HG03439 (cell line): Measurements from ENCODE around the gene MOB3B.

Source experiments
- ATAC-seq: cut with Tn5 transposase; IDR thresholded peaks from one replicate; pipeline ENCODE4 v1.9.1; 2021; ENCODE audit warnings: mild to moderate bottlenecking, moderate library complexity; ENCODE audit not compliant: unreplicated experiment

MOB3B gene

DNA sequence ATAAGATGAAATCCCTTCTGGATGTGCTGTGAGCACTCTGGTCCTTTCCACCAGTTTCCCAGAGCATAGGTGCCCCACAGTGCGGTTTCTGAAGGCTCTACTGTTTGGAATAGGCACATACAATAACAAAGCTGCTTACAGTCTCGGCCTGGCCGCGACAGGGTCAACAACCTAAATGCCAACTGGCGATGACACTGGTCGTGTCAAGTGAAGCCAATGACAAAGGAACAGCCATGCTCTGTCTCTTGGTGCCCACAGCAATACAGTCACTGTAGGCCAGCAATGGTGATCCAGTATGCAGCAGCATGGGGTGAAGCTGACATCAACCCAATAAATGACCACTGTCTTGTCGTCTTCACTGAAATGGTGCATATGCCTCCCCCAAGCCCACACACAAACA lies 184.8 kb downstream of the MOB3B start:
- ATAC-seq = no peak

DNA sequence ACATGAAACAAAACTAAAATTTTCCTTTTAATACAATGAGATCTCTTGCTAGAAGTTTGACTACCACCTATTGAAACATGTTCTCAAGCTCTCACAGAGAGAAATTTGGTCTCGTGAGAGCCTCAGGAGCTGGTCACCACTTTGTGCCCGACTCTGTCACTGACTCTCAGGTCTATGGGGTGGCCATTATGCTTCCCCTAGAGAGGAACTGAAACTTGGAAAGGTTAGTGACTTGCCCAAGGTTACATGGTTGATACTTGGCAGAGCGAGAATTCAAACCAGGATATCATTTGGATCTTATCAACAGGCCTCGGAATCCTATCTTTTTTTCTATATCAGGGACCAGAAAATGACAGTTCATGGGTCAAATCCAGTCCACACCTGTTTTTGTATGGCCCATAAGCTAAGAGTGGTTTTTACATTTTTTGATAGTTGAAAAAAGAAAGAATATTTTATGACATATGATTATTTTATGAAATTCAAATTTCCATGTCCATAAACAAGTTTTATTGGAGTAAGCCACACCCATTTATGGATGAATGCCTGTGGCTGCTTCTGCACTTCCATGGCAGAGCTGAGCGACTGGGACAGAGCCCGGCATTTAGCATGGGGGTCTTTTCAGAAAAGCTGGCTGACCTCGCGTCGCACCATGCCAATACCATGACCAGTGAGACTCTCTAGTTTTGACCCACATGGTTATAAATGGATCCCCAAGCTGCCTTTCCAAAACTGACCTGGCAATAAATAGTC lies 187.9 kb downstream of the MOB3B start:
- no peak for ATAC-seq

DNA sequence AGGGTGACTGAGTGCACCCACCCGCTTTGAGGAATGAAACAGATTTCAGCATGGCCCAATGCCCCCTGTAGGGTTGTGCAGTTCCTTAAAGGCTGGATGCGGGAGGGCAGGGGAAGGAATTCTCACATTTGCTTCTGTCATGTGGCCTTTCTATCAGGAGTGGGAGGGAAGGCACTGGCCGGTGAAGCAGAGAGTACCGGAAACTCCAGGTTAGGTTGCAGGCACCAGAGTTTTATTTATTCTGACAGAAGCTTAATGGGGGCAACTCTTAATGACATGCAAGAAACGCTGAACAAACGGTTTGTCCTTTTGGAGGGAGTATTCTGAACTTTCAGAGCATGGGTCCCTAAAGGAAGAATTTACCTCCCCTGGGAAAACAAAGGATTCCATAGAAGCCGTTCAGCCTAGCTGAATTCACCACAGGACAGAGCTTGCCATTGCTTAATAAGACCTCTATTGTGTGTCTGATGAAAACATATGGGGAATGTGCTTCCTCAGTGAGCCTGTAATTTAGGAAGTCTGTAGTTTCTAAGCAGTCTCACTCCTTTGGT lies 188.6 kb downstream of the MOB3B start:
- ATAC-seq = no peak

DNA sequence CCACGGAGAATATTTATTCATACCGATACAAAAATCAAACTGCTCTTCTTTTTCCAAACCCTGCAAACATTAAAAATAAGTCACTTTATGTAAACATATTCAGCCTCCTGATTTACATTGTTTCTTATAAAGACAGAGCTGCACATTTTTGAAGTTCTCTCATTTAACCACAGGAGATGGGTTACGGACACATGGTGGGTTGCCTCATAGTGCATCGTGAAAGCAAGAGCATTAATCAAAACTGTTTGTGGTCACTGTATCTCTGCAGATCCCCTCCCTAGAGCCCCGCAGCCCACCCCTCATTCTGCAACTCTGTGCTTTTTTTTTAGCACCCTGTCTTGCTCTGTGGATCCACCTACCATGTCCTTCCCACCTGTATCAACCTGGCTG lies 189.3 kb downstream of the MOB3B start:
- ATAC-seq = no peak

DNA sequence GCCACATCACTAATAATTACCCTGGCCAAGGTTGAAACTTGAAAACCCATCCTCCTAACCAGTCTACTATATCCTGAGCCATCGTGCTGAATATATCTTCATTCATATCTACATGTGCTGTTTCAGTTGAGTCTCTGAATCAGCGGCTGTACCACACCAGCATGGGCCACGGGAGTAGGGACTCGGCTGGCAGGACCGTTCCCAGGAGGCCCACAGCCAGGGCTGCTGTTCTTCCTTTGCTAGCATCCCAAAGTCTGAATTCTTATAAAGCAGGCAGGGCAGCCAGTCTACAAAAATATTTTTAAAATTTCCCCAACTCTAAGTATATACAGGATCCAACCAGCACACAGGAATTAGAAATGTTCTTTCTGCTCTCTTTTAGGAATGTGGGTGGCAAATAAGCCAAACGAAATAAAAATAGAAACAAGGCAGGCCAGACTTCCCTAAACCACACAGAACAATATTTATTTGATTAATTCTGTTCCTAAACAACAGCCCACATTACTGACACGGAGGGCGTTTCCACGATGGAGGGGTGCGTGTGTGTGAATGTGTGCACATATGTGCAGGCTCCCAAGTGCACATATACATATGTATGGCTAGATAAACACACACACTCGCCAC lies 189.8 kb downstream of the MOB3B start:
- no peak for ATAC-seq

DNA sequence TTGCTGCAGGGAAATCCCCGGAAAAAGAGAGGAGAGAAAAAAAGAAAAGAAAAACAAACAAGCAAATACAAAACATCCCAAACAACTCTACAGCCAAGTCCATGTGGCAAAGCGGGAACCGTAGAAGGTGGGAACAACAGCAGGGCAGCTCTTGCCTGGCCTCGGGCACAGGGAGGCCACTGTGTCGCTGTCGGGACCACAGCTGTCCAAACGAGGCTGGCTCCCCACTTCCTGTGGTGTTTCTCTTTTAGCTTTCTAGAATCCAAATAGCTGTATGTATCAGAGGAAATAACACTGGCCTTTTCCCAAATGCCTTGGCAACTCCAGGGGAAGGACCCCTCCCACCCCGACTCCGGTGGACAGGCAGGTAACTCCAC lies 191.1 kb downstream of the MOB3B start:
- no peak for ATAC-seq

DNA sequence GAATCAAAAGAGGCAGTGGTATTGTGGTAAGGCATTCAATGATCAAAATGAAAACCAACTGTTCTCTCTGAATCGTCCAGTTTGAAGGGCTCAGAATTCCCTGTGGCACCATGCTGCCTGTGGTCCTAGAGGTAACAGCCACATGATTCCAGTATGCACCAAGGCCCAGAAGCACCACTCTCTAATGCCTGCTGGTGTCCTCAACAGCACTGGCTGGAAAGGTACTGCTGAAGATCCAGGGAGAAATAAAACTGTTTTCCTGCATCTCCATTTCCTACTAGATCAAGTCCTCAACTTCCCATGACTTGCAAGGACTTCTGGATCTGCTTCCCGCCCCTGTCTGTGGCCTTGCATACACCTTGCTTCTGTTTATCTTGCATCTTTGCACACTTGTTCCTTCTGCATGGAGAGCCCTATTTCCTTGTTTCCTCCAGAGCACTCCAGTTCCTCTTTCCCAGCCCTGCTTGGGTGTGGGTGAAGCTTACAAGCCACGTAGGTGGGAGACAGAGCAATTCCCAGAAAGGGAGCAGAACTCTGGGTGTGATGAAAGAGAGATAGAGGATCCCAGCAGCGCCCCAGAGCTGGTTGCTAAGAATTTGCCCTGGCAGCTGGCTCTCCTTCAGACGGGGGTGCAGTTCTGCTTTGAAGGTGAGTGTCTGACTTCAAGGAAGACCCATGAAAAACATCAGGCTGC lies 191.6 kb downstream of the MOB3B start:
- ATAC-seq = no peak

DNA sequence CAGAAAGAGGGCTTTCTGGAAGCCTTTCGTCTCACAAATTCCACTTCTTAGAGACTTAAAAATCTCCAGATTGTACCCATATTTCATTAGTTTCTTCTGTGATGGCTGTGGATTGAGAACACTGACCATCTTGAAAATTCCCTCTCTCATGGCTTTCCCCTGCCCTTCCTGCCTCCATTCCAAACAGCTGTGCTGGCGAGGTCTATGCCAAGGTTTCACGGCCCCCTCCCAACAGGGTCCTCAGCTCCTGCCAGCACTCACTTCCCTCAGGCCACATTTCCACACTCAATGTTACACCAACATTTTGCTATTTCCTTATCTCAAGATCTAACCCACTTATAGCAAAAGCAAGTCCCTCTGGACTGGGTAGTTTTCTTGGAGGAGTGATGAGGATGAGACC lies 192.4 kb downstream of the MOB3B start:
- no peak for ATAC-seq

DNA sequence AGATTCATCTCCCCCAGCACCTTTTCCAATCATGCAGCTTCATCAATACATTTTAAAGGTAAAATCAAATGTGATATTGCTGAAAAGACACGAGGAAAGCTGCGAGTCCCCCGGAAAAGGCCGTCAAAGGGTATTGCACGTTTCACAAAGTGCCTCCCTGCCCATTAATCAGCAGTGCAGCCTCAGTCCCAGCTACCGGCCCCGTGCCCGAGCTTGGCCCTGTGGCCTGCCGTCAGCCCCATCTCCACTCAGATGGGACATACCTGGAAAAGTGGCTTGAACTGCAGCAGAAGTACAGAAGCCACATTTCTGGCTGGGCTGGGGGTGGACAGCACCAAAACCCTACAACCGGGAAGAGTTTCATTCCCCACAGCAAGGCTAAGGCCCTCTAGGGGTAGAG lies 192.8 kb downstream of the MOB3B start:
- ATAC-seq = no peak

DNA sequence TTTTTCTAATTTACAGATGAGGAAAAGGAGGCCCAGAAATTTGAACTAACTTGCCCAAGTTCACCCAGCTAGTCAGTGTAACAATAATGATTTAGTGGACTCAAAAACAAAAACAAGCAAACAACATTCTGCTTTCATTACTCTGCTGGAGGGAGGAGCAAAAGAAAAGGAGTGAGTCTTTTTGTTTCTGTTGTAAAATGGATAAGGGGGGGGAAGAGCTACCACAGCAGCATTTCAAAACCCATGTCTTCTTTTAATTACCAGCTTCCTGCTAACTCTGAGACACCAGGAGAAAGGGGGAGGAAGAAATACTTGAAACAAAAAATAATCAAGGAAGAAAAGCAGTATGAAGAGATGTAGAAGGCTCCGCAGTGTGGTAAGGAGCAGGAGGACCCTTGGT lies 193.5 kb downstream of the MOB3B start:
- no peak for ATAC-seq

DNA sequence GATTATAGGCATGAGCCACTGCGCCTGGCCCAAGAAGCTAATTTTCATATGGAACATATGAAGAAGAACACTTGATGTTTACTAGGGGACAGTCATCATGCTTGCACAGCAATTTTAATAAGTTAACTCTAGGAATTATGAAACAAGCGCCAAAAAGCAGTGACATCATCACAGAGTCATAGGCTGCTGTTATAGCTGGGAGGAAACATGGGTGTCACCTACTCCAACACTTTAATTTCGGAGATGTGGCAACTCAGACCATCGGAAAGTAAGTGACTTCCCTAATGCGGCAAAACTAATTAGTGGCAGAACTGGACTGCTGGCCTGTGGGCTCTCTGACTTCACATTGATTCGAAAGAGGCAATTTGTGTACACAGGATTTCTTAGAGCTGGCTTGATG lies 194.5 kb downstream of the MOB3B start:
- no peak for ATAC-seq

DNA sequence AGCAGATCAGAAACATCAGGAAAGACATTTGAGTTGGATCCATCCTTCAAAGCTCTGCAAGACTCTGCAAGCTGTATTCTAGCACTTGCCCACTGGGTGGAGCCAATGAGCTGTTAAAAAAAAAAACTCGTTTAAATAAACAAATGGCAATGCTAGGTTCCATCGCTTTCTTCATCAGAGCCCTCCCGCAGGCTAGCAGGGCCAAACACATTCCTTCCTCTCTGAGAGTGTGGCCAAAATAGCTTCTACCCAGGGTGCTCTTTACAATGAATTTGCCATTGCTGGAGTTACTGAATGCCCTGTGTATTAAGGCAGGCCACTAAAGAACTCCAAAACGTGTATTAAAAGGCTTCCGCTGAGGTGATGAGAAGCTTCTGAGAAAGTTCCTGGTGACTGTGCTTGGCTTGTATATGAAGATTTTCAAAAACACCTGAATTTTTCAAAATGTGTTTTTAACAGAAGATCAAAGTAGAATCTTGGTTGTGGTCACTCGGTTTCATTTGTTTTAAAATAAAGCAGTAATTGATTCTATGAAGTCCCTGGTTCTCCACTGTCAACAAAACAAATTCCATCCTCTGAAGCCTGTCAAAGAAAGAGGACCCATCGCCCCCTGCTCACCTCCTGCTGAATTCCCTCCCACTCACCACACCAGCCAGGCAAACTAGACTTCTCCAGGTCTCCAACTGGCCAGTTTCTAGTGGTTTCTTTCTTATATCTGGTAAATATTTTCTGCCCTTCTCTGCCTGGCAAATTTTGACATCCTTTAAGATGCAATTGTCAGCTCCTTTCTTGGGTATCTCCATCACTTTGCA lies 196.2 kb downstream of the MOB3B start:
- peak; percentile 84 for ATAC-seq

DNA sequence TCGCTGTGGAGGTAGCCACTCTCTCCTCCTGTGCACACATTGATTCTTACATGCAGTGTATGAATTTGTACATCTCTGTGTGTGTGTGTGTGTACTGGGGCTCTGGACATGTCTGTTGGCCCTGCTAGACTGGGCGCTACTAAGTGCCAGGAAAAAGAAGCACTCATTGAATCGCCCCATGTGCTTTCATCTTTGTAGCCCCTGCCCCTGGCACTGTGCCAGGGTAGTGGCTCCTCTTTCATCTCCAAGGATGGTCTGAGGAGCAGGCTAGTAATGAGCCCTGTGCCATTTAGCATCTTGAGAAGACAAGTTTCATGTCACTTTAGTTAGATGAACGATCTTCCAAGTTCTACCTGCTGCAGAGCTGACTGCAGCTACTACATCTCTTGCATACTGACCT lies 198.2 kb downstream of the MOB3B start:
- no peak for ATAC-seq

DNA sequence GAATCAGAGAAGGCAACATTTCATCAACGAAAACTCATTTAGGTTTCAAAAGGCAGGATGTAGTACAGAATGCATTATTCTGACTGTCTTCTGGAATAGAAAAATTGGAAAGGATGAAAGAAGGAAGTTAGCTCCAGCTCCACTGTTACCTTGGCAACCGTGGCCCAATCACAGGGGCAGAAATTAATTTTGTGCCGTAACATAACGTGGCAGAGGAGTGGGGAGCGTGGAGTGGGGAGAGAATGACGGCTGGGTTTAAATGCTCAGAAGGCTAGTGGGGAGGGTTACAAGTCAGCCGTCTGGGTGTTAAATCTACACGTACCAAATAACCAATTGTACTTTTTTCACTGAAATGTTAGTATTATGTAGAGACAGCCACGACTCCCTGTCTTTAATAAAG lies 200.3 kb downstream of the MOB3B start:
- no peak for ATAC-seq

DNA sequence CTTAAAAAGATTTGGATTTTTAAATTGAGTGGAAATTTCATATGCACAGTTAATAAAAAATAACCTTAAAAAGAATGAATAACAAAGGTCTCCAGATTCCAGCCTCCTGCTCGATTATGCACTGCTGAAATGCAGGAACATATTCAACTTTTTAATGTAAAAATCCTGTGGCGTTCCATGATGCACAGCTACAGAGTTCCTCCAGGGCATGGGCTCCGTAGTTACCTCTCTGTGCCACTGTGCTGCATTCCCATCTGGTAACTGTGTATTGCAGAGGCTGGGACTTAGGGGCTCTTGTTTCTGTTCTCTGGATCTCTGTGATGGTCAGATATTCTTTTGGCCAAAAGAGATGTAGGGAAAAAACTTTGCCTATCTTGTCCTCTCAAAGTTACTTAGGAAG lies 201.1 kb downstream of the MOB3B start:
- no peak for ATAC-seq

DNA sequence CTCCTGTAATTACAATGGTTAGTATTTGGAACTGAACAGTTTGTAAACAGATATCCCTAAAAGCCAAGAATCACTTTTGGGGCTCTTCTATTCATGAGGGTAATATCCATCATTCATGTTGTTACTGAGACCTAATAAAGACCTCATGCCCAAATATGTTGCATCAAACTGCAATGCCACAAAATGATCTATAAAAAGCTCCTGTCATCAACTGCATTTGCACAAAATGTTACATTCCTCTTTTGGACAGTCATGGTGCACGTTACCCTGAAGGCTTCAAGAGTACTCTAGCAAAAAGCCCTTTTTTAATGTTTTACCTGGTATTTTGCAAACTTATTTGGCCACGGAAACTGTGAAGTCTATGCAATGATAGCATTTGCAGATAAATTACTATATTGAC lies 218.4 kb downstream of the MOB3B start:
- no peak for ATAC-seq

DNA sequence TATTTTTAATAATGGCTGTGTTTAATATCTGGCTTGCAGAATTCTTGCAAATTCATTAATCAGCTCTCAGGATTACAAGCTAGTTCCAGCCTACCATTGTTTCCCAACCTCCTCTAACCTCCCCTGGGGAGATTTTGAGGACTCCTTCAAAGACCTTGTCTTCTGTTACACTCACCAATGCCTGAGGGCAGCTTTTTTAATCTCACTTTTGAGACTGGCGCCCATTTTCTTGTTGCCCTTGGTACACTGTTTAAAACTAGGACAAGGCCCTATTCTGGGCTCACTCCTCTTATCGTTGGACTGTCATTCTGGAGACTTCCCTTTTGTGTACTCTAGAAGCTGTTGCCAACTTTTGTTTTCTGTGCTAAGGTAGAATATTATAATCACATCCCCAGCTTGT lies 219.0 kb downstream of the MOB3B start:
- ATAC-seq = no peak

DNA sequence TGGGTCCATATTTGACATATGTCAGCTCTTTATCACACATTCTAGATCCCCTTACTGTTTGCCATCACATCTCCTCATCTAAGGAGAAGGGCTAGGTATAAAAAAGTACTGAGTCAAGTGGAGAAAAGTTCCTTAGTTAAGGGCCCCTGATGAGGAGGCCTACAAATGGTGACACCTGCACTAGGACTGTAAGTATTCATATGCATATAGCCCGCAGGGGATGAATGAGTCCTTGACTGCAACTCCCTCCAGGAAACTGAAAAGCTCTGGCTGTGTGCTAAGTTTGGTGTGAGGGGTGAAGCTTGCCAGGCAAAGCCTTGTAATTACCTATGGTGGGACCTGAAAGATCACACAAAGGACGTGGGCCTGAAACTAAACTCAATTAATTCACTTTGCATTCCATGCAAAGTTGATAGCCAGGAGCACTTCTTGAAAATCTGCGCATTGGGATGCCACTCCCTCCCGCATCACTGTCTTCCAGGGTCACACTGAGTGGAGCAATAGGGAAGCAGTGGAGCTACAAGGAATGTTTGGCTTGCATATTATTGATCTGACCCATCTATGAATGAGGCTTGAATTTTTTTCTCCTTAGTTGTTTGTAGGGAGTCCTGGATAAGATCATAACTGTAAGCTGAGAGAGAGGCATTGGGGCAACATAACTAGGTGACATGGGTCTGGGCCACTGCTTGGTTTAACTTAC lies 220.8 kb downstream of the MOB3B start:
- no peak for ATAC-seq

DNA sequence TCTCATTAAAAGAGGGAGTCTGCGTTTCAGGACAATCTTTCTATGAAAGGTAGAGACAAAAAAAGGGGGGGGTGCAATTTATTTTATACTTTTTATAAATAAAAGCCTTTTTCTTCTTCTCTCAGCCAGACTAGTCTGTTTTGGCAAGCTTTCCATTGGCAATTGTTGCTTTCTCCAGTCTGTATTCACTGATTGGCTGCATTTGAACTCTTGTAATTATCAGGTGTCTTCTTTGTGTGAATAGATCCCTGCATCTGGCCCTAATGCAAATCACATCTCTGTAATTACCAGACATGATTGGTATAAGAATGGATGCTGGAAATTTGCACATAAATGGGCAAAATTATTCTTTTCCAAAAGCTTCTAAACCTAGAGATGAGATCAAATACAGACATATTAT lies 225.1 kb downstream of the MOB3B start:
- ATAC-seq = no peak

DNA sequence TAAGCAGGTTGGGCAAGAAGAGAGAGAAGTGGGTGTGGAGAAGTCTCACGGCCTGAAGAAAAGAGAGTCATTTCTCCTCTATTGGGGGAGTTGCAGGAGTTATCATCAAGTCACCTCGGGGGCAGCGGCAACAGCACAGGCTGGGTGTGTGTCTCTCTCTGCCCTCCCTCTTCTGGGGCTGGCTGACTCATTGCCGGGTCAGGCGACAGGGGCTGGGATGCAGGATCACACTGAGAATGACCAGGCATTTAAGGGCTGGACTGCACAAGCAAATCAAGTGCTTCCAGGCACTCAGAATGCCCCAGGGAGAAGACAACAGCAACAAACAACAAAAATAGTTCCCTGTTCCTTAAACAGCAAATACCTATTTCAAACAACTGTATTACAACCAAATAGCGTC lies 226.4 kb downstream of the MOB3B start:
- no peak for ATAC-seq

DNA sequence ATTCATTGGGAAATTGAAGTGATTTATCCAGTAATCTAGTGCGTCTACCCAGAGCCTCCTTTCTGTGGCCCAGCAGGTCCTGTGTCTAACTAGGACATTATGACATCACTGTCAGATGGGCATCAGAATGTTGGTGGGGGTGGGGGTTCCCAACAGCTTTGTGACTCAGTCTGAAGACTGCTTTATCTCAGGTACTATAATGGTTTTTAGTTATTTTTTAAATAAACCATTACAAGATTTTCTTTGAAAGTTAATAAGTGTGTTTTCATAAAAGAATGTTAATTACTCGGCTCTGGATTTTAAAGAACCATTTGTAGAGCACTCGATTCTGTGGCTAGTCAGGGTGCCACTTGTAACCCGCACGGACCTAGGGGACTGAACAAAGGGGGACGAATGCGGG lies 232.6 kb downstream of the MOB3B start, which contains the start of gene EQTN:
Gene EQTN (minus strand): TSS at position 101 of the 400 bp plus-strand sequence. CDS start 95 bp downstream, at position 6.
- ATAC-seq = no peak
